ENCODE results near the gene CFAP100.

The CFAP100 gene

DNA sequence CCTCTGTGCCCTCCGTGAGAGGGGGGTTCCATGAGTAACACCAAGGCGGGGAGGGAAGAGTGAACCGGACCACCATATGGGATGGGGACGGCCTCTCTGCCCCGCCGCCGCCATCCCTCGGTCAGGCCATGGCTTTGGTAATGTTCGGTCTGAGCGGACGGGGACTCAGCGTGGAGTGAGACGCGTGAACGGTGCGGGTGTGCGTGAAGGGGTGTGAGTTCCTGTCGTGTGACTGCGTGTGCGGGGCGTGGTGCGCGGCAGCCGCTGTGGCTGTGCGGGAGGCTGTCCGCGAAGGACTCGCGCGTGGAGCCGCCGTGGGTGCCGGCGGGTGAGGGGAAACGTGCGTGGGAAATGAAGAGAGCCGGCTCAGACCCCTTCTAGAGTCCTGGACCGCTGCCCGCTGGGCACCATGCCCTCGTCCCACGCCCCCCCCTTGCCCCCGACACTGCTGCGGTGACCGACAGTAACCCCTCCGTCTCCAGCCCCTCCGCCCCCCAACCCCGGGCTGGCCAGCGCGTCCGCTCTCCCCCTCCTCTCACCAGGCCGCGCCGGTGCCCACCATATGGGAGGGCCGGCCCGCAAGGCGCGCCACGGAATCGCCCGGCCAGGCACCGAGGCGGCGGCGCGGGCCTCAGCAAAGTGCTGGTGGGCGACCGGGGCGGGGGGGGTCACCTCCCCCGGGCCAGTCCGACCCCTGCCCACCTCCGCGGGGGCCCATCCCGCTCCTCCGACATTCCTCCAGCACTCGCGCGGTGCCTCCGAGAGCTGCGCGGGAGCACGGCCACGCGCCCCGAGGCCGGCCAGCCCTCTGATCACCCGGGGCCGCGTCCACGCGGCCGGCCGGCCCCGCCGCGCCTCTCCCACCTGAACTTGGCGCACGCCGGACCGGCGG, 38.1 kb upstream of the CFAP100 start:
- H3K27ac ChIP-seq = no peak overlapping the region
- DNase-seq (ENCODE audit: low read depth, low spot score) = no peak

DNA sequence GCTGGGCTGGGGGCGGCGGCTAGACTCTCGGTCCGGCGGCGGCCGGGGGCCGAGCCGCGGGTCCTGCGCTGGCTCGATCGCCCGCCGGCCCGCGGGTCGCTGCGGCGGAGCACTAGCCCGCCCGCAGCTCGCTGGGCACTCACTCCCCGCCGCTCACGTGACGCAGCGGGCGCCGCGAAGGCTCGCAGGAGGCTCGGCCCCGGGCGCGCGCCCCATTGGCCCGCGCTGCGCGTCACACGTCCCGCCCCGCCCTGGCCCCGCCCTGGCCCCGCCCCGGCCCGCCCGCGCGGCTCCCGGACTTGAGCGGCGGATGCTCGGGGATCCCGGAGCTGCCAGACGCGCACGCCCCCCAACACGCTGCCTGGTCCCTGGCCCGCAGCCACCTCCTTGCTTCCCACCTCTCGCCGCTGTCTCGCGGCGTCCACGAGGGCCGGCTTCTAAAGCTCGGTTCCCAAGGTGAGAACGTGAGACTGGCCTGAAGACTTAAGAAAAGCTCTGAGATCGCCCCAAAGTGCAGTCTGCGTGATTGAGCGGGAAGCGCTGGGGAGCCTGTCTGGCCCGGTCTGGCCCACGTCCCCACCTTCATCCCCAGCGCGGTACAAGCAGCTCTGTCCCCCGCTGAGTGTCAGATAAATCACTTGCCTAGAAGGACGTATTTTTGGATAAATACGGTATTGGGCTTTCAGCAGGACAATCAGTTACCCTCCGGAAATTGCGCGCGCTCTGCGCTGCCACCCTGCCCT, 37.2 kb upstream of the CFAP100 start, which contains the start of gene KLF15:
Gene KLF15 (minus strand): TSS at position 114 of the 743 bp plus-strand sequence. CDS start 4,486 bp downstream, outside the sequence.
- H3K27ac ChIP-seq = no peak within 1 kb of the TSS
- DNase-seq (ENCODE audit: low read depth, low spot score) = peak; percentile 16

DNA sequence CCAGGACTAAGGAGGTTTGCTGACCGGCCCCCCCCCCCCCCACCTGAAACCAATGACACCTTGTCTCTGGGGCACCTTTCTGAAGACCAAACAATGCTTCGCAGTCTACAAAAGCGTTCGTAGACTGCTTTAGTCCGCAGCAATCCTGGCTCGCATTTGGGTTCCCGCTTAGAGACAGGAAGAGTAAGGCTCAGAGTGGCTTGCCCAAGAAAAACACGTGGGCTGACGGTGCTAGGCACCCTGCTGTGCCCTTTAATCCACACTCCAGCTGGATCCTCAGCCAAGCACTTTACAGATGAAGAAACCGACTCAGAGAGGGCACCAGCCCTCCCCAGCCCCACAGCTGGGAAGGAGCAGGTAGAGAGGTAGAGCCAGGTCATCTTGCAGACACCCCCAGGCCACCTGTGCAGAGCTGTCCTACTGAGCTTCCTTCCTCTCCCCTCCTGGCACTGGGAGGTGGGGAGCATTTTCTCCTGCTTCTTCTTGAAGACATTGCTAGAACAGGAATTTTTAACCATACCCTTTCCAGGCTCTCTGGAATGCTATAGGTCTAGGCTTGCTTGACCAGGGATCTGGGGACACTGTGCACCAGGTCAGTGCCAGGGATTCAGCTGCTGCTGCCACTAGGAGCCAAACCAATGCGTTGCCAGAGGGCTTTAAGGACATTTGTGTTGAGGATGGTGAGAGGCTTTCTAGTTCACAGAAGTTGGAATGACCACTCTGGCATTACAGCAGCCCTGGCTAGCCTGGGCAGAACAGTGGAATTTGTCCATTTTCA, 36.5 kb upstream of the CFAP100 start:
- no peak for DNase-seq (ENCODE audit: low read depth, low spot score)
- H3K27ac ChIP-seq = no peak overlapping the region

DNA sequence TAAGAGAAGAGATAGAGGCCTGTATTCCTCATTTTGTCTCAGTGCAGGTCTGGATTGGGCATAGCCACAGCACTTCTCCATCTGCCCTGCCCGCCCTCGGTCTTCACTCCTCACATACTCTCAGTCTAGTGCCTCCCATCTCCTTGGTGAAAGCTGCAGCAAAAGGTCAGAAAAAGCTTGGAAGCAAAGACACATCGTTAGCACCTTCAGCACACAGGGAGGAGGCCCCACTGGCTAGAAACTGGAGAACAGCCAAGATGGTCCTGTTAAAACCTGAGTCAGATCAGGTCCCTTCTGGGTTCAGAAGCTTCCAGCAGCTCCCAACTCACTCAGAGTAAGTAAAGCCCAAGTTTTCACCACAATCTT, 35.9 kb upstream of the CFAP100 start:
- no peak overlapping the region for H3K27ac ChIP-seq
- DNase-seq (ENCODE audit: low read depth, low spot score) = no peak

DNA sequence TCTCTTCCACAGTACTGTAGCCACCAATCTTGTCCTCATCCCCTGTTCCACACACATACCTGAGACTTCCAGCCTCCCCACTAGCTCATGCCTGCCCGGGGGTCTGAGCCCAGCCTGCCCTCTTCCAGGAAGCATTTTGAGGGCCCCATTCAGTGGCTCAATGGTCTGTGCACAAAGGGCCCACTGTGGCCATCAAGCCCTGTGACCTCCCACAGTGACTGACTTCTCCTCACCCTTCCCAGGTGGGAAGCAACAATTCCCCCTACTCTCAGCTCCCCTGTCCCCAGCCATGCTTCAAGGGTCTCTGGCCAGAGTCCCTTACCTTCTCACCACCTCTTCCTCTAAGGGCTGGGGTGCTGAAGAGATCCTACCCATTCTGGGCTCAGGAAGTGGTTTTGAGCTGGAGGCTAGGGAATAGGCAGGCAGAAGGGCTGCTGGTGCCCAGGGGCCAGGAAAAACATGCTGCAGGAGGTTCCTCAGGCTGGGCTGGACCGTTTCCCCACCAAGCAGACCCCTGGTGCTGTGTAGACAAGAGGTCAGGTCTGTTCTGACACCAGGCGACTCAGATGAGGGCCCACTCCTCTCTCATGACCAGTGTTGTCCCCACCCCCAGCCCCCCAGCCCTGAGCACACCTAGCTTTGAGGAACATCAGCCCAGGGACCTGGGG, 34.5 kb upstream of the CFAP100 start:
- DNase-seq (ENCODE audit: low read depth, low spot score) = no peak
- no peak overlapping the region for H3K27ac ChIP-seq

DNA sequence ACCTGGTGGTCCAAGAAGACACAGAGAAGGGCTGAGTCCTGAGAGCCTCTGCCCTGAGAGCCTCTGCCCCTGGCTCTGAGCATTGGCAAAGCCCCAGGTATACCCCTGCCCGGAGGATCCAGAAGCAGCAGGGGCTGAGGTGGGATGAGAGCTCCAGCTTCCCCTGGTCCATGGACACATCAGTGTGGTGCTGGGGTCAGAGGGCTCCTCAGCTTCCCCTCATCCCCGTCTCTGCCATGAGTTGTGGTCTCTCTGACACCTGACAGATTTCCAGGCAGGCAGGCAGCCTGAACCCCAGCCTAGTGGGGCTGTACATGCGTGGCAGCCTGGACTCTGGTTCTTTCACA, 34.0 kb upstream of the CFAP100 start:
- DNase-seq (ENCODE audit: low read depth, low spot score) = no peak
- H3K27ac ChIP-seq = no peak overlapping the region

DNA sequence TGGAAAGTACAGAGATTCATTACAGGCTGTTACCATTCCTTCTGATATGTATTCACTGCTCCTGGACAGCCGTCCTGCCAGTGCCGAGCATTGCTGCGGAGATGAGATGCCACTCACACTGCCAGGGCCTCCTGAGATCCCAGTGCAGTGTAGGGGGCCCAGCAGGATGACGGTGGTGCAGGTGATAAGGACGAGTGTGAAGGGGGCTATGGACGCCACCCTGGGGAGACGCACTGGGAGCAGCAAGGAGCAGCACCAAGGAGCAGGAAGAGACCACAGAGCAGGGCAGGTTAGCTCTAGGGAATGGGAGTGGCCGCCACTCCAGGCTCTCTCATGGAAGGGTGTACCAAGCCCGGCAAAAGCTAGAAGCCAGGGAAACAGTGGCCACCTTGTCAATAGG, 33.5 kb upstream of the CFAP100 start:
- no peak for DNase-seq (ENCODE audit: low read depth, low spot score)

DNA sequence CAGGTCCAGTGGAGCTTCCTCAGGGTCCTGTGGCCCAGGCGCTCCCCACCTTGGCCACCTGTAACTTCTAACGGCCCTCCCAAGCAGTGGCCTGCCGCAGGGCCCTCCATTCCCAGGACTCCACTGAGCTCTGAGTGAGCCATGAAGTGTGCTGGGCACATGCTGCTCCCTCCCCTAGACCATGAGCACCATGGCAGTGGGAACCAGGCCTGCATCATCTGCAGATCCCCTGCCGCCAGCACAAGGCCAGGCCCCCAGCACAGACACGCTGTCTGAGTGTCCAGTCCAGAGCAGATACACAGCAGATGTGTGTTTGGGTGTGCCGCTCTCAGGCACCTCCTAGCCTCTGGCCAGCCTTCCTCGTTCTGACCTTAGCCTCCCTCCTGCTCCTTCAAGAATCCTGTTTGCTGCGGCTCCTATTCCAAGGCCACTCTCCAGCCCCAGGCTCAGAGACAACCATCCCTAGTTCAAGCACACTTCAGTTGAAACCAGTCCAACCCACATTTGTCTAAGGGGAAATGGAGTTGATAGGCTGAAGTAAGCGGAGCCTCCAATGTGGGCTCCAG, 30.5 kb upstream of the CFAP100 start:
- no peak overlapping the region for H3K27ac ChIP-seq
- no peak for DNase-seq (ENCODE audit: low read depth, low spot score)

More for the DNA sequence above, 33.5 kb upstream of the CFAP100 start:
- H3K27ac ChIP-seq = no peak overlapping the region

DNA sequence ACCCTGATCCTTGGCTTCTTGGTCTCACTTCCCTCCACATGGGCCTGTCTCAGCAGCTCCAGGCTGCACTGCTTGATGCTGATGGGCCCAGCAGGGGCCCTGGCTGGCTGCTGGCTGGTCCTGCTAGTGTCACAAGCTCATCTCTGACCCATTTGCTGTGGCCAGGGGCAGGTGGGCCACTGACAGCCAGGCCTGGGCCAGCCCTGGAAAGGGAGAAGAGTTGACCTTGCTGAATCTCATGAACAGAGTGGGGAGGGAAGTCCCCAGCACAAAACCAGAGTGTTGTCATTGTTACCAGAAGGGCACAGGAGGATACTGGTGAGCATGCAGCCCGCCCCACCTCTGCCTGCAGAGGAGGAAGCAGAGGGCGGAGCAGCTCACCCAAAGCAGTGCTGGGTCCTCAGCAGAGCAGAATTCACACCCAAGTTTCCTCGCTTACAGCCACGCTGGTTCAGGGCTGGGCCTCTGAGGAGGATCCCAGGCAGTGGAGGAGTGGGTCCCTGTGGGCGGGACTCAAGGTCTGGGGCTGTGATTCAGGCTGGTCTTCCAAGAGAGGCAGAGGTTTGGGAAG, 29.9 kb upstream of the CFAP100 start:
- no peak overlapping the region for H3K27ac ChIP-seq
- no peak for DNase-seq (ENCODE audit: low read depth, low spot score)

DNA sequence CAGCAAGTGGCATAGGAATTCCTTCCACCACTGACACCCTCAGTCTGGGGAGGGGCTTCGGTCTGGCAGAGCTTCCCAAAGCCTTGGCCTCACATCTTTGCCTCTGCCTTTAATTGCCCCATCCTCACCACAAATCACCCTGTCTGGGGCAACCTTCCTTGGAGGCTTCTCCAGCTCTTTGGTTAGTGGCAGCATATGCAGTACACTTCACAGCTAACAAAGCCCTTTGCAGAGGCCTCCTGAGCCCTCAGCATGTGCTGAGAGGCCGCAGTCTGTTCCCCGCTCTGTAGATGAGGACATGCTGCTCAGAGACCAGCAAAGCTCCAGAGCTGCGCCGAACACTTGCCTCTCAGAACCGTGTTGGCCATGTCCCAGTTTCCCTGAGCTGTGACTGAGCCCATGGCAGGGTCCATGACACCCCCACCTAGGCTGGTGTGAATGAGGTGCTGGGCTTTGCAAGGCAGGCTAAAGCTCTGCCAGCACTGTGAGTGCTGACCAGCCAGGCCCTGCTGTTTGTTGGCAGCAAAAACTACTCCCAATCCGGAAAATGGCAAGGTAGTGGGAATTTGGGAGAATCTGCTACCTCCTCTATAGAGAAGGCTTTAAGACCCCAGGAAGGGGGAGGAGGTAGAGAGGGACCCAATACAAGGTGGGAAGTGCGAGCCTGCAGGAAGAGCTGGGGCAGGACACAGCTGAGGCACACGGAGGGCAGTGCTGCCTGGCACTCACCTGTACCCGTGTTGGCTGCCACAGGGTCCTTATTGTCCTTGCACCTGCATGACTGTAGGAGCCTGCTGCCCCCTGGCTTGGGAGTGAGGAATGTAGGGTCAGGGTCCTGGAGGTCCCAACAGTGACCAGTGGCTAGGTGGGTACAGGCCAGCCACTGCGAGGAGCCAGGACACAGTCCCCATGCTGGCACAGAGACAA, 29.1 kb upstream of the CFAP100 start:
- H3K27ac ChIP-seq = no peak overlapping the region
- DNase-seq (ENCODE audit: low read depth, low spot score) = no peak

DNA sequence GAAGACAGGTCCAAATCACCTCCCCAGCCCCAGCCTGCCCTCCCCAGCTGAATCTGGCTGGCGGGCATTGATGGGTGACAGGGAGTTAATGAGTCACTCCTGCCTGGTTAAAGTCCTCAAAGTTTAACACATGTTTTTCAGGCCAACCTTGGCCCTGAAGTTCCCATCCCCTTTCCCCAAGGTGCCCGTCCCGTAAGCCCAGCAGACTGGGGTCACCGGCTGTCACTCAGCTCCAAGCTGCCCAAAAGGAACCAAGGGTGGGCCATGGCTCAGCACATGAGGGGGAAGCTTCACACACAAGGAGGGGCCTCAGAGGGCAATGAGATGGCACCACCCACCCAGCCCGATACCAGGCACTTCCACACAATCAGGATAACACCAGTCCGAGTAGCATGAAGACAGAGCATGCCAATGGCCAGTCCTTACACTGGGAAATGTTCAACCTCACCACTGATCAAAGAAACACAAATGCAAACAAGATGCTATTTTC, 27.3 kb upstream of the CFAP100 start:
- H3K27ac ChIP-seq = no peak overlapping the region
- no peak for DNase-seq (ENCODE audit: low read depth, low spot score)

DNA sequence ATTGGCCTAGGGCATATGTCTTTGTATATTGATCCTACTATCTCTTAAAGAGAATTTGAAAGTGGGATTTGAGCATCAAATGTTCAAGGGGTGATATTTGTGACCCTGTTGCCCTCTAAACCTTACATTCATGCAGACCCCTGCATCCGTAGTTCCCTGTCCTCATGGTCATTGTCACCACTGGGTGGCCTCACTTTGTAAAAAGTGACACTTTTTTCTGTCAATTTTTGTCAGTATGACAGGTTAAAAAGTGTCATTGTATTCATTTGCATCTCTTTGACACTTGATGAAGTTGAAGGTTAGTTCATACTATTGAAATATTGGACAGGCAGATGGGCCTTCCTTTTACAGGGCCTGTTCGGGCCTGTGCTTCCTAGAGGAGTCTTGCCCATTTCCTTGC, 25.2 kb upstream of the CFAP100 start:
- no peak overlapping the region for H3K27ac ChIP-seq
- DNase-seq (ENCODE audit: low read depth, low spot score) = no peak

DNA sequence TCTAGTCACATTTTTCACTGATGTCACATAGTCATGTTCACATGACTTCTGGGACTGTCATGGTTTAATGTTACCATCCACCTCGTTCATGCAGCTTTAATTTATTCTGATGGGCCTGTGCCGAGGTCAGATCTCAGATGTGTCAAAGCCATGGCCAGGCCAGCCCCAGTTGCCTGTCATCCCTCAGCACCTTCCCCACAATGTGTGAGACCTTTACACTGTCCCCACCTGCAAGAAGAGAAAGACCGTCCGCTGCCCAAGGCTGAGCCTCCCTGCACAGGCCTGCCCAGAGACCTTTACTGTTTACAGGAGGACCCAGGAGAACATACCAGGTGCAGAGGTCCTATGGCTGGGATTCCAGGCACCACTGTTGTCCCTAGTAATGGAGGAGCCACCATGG, 24.7 kb upstream of the CFAP100 start:
- DNase-seq (ENCODE audit: low read depth, low spot score) = no peak
- H3K27ac ChIP-seq = no peak overlapping the region

DNA sequence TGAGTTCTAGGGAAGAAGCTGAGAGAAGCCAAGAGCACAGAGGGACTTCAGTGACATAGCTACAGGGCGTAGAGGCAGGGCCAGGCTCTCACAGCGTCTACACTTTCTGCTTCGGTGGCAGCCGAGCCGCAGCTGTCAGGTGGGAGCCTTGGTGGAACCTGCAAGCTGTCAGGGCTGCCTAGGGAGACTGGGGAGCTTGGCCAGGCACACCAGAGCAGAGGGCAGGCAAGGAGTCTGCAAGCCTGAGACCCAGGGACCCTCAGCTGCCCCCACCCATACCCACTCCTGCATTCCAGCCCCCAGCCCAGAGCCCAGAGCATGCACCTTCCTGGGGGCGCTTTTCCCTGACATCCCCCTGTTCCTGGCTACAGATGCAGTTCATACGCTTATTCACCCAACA, 24.1 kb upstream of the CFAP100 start:
- H3K27ac ChIP-seq = no peak overlapping the region
- DNase-seq (ENCODE audit: low read depth, low spot score) = no peak

DNA sequence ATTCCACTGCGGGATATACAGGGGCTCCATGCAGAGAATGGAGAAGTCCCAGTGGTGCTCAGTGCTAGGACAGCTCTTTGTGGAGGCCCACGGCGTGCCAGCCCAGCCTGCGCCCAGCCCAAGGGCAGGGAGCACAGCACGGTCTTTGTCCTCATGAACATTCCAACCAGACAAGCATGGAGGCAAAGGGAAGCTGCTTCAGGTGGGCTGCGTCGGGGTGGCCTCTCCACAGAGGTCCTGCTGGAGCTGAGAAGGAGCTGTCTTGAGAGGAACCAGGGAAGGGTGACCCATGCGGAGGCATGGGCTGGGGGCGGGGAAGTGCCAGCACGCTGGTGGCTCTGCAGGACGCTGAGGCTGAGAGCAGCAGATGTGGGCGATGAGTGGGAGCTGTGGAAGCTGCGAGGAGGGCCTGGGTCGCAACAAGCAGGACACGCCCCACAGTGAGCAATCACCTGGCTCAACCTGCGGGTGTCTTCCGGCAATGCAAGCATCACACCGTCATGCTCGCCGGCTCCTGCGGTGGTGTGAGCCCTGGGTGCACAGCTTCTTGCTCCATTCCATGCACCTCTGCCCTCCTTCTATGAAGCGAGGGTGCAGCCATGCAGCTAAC, 23.5 kb upstream of the CFAP100 start:
- DNase-seq (ENCODE audit: low read depth, low spot score) = no peak
- H3K27ac ChIP-seq = no peak overlapping the region

DNA sequence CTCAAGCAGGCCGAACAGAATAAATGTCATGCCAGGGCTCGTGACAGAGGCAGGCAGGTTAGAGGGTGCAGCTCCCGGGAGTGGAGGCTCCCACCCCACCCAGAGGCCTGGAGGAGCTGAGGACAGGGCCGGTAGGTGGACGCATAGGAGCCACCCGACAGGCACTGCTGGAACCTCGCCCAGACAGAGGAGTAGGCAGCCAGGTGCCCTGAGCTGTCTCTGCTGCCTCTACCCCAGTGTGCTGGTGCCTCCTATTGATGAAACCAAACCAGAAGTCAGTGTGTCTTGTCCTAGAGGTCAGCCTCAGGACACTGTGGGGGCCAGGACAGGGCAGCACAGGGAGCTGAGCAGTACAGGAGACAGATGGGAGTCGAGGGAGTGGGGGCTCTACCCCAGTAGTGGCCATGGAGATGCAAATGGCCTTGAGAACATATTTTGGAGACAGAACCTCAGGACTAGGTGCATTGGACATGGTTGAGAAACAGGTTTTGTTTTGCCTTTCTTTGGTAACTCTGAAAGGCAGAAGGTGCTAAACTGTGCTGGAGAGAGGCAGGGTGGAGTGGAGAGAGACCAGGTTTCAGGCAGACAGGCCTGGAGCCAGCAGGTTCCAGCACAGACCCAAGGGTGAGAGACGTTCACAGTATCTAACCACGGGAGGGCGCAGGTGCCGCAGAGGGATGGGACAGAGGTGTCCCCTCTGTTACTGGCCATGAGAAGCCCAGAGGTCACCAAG, 22.1 kb upstream of the CFAP100 start:
- DNase-seq (ENCODE audit: low read depth, low spot score) = no peak
- no peak overlapping the region for H3K27ac ChIP-seq

DNA sequence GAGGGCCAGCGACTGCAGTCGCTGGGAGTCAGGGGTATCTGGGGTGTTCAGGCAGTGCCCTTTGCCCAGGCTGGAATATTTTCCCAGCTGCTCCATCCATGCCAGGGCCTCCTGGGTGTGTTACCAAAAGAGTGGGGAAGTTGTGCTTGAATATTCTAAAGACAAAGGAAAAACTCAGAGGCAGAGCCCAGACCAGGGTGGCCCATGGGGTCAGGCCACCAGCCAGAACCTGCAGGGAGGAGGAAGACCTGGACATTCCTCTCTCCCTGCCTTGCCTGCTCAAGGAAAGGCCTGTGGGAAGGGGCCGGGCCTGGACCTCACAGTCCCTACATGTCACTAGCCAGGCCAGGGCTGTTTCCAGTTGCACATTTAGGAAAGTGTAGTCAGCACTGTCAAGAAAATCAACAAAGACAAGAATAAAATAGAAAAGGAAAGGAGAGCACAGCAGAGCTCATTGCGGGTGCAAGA, 21.5 kb upstream of the CFAP100 start:
- no peak for DNase-seq (ENCODE audit: low read depth, low spot score)
- no peak overlapping the region for H3K27ac ChIP-seq

All from epithelial cell of prostate (primary cell).